Pons (tissue), 1 donor: Measurements from ENCODE around the gene TTC27.
"Not testable (repeated sequence)": the region's sequence is repeated elsewhere in the genome, so short reads cannot be mapped to it uniquely, and the experiment has no call there.

Experiments
- DNase-seq: peaks from one replicate; pipeline ENCODE4 v3.0.0-alpha.2; 2016; ENCODE audit warnings: low spot score

Gene TTC27

GRCh38 chr2:32719933-32720716 lies 92.3 kb downstream of the TTC27 start:
- no peak for DNase-seq

DNA sequence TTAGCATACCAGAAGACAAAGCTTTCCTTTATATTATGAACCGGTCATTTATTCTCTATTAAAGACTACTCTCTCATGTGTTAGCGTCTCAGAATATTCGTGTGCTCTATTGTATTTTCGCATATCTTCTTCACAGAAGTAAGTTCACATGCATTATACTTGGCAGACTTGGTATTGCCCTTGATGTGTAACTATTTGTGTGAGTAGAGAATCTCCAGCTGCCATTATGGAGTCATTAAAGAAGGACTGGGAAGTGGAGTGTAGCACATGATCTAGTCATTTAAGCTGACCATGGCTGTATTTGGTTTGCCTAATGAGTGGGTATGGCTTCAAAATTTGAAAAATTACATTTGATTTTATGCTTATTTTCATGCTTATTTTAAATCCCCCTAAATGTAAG lies 92.9 kb downstream of the TTC27 start:
- DNase-seq: no peak

DNA sequence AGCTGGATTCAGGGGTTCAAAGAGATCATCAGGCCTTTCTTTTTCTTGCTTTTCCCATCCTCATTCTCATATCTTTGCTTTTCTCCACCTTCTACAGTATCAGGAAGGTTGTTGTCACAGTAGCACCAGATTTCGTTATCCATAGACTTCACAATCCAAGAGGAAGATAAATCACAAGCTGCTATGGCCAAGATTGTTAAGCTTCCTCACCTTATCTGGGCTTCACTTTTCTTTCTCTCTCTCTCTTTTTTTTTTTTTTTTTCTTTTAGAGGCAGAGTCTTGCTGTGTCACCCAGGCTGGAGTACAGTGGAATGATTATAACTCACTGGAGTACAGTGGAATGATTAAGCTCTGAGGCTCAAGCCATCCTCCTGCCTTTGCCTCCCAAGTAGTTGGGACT lies 93.5 kb downstream of the TTC27 start:
- no peak for DNase-seq

- DNase-seq: no peak
Observed at GRCh38 chr2:32723467-32724079, 95.7 kb downstream of the TTC27 start.

- DNase-seq: not testable (repeated sequence)
Observed at GRCh38 chr2:32726678-32727077, 98.8 kb downstream of the TTC27 start.

DNA sequence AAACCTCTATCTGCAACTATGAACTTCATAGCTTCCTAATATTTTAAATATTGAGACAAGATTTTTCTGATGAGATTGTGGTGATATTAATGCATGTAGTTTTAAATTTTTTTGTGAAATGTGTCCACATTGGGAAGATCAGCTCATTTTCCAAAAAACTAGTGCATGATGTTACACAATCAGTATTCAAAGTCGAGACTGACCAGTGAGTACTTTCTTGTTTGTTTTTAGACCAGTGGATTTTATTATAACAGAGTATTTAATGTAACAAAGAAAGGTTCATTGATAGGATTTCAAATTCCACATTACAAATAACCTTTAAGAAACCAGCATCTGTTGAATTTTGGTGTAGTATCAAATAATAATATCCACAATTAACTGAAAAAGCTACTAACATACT lies 99.3 kb downstream of the TTC27 start:
- no peak for DNase-seq

DNA sequence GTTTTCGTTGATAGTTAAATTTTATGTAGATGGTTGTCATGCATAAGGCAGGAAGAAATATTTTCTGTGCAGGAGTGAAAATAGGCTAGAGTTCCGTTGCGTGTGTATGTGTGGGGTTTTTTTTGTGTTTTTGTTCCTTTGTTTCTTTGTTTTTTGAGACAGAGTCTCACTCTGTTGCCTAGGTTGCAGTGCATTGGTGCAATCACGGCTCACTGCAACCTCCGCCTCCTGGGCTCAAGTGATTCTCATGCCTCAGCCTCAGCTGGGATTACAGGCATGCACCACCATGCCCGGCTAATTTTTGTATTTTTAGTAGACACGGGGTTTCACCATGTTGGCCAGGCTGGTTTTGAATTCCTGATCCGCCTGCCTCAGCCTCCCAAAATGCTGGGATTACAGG lies 103.1 kb downstream of the TTC27 start:
- DNase-seq: not testable (repeated sequence)

DNA sequence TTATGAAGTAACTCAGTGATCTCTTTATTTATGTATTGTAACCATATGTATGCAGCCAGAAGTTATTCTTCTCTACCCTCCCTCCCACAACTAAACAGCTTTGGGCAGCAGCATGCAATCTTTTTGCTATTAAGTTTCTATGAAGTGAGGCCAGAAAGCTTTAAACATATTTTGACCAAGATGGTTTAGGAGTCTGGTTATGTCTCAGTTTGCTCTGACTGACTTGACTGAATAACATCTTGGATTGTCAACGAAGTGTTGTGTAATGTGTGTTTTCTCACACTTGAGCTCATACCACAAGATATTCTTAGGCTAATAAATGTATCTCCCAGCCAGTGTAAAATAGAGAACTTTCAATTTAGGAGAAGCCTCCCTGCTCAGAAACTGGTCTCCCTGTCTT lies 104.3 kb downstream of the TTC27 start:
- DNase-seq: no peak

DNA sequence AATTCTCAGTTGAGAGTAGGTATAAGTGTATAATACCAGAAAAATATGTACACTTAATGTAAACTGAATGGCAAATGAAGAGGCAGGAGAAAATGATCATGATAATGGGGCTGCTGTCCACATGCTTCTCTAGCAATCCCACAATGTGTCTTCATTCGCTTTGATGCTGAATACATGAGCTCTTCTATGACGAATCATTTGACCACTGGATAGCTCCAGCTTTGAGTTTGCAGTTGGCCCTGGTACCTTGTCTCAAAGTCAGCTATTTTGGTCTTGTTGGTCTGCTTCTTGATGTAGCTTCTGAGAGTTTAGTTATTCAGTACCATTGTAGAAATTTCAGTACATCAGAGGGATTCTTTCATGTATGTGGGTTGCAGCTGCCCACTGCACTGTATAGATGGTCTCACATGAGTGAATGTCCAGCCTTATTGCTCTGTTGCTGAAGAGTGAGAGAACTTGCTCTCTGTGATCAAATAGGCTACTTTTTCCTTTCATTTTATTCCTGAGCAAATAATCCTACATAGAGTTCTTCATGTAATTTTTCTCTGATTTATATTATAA lies 105.1 kb downstream of the TTC27 start:
- DNase-seq: no peak

DNA sequence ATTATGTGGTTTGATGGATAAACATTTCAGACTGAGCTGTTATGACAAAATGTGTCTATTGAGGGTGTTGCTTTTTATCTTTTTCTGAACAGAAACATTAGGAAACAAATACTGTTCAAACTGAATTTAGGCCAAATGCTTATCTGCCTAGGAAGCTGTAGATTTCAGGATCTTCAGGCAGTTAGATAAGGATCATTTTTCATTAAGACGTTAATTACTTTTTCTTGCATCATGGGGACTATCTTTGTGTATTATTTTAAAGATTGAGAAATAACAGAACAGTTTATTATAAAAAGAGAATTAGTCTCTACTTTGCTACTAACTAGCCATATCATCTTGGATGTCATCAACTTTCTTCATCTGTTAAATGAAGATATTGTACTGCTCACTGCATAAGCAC lies 107.5 kb downstream of the TTC27 start:
- no peak for DNase-seq

DNA sequence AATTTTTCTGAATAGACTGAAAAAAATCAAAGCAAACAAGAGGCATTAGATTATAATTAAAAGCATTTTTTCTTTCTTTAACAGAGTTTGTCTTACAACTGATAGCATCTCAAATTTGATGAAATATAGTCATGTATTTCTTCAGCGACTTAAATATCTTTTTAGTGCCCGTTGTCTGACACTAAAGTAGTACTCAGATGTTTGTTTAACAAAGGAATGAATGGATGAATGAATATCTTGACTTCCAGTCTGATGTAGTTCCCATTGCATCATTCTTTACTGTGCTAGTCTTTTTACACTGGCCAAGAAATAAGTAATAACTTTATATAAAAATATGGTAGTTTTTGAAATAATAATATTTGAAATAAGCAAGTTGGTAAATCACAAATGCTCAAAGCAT lies 111.1 kb downstream of the TTC27 start:
- no peak for DNase-seq

GRCh38 chr2:32739664-32740063 lies 111.8 kb downstream of the TTC27 start:
- DNase-seq: no peak

DNA sequence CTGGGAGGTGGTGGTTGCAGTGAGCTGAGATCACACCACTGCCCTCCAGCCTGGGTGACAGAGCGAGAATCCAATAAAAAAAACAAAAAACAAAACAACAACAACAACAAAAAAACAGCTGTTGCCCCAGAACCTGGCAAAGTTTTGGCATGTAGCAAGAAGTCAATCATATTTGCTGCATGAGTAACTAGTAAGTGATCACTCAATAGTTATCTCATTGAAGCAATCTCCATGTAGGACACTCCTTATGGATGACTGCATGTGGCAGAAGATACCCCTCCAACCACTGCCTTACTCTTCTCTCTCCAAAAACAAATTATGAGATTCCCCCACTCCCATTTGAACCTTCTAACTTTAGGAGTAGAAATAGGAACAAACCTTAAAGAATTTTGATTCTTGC lies 113.7 kb downstream of the TTC27 start:
- DNase-seq: no peak

- no peak for DNase-seq
Observed at GRCh38 chr2:32742376-32742775, 114.5 kb downstream of the TTC27 start.

DNA sequence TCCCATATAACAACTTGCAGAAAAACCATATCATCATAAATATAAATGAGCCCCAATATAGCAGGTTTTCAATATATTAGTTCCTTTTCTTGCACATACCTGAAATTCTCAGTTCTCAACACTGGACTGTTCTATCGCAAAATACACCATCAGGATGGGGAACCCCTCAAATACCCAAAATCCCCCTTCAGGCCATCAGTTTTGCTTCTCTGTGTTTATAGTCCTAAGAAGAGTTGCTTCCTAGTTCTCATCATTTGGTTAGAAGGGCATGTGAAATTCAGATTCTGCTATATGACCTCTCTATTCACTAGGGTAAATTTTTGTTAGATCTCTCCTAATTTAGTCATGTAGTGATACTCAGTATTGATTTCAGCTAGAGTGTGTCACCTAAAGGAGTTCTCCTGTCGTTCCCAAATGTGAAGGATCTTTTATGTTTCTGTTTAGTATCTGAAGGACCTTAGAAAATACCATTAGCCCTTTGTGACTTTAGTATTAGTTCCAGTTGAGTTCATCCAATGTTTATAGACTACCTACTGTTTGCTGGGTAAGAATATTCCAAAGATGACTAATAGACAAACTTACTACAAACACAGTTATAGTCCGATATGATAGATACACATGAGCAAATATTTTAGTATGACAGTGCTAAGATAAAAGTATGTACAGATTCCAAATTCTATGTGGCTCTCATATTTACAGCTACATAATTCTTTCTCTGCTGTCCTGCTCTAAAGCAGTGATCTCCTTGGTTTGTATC lies 115.8 kb downstream of the TTC27 start:
- no peak for DNase-seq

DNA sequence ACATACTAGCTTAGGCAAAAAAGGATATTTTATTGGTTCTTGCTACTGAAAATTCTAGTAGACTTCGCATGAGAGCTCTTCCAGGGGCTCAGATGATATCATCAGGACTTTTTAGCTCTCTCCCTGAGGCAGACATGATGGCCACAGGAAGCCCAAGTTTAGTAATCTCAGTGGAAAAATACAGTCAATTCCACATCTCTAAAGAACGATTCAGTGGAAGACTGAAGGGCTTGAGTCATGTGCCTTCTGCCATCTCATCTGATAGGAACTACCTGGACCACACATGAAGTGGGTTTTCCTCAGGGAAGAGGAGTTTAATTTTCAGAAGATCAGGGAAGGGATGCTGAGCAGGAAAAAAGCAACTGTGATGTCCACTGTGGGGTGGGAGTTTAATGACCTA lies 117.3 kb downstream of the TTC27 start:
- no peak for DNase-seq

- no peak for DNase-seq
Observed at GRCh38 chr2:32745675-32746074, 117.8 kb downstream of the TTC27 start.

DNA sequence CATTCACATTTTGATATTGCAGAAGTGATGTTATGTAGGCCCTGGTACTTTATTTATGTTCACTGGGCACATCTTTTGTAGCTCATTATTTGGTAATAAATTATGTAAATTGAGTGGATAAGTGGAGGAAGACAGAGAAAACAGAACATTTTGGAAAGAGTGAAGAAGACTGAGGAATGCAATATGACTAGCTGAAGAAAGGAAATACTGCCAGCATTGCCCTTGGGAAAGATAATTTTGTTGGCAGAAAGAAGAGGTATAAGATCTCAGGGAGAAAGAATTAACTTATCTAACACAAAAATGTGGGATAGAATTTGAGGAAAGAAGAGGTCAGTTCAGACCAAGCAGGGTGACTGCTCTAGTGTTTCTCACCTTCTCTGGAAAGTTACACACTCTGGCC lies 118.8 kb downstream of the TTC27 start:
- no peak for DNase-seq

DNA sequence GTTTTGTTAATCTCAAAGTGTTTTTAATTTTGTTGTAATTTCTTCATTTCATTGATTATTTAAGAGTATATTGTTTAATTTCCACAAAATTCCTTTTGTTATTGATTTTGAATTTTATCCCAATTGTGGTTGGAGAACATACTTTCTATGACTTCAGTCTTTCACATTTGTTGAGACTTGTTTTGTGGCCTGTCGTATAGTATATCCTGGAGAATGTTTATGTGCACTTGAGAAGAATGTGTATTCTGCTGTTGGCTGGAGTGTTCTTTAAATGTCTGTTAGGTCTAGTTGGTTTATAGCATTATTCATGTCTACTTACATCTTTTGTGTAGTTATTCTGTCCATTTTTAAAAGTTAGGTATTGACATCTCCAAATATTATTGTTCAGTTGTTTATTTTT lies 120.3 kb downstream of the TTC27 start:
- DNase-seq: no peak

DNA sequence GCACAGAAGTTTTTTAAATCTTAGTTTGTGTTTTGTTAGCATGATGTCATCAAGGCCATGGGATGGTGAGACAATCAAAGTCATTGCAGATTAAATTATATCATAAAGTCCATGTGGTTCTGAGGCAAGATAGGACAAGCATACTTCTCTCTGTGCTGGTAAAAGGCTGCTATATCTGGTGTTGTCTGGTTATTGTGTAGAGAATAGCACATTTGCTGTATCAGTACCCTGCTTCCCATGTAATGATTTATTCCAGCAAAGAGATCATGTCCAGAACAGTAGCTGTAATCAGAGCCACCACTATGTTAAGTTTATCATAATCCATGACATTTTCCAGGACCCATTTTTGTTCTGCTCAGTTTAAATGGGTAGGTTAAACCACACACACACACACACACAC lies 123.0 kb downstream of the TTC27 start:
- DNase-seq: no peak

DNA sequence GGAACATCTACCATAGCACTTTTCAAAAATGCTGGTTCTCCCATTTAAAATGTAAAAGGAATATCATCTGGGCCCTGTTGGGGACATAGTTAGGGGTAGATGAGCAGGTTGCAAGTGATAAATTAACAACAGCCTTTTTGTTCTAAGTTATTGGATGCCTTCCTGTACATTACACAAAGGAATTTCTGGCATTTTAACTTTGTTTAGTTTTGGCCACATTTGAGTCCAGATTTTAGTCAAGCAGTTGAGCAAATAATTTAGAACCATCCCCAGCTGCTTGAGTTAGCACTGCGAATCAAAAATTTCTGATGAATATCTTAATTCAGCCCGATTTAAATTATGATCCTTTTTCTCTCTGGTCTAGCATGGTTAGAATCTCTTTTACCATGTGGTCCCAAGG lies 124.4 kb downstream of the TTC27 start:
- no peak for DNase-seq

DNA sequence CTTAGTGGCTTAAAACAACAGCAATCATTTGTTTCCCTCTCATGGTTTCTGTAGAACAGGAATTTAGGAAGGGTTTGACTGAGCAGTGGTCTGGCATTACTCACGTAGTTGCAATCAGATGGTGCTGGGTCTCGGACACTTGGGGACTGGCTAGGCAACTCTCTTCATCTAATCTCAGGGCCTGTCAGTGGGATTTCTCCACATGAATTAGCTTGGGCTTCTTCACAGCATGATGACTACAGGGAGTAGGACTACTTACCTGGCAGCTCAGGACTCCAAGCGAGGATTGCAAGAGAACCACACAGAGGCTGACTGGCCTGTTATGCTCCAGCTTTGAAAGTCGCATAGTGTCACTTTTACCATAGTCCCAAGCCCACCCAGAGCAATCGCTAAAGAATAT lies 125.1 kb downstream of the TTC27 start:
- DNase-seq: no peak

- DNase-seq: not testable (repeated sequence)
Observed at GRCh38 chr2:32754676-32755075, 126.8 kb downstream of the TTC27 start.
